GM12878 (cell line): Measurements from ENCODE around the gene CACNG1. TPM values are rescaled to one million over a fixed set of nuclear protein-coding genes. Genes with fewer than 3 reads are reported as not detected.

ENCODE experiments used
- BCL11A ChIP-seq: IDR thresholded peaks from 2 replicates; pipeline ENCODE4 v1.6.1; 2011; ENCODE audit warnings: low read depth, low read length
- BMI1 ChIP-seq: fragments of 450-650 bp; IDR thresholded peaks from 2 replicates; pipeline ENCODE4 v1.6.1; 2016; ENCODE audit warnings: mild to moderate bottlenecking, moderate library complexity, borderline replicate concordance
- CBFB ChIP-seq: IDR thresholded peaks from 2 replicates; pipeline ENCODE4 v1.6.1; 2016; ENCODE audit warnings: antibody characterized with exemption, low read depth
- IRF5 ChIP-seq: fragments of 450-650 bp; IDR thresholded peaks from 2 replicates; pipeline ENCODE4 v1.6.1; 2017; ENCODE audit warnings: borderline replicate concordance
- MLLT1 ChIP-seq: fragments of 450-650 bp; IDR thresholded peaks from 2 replicates; pipeline ENCODE4 v1.6.1; 2016; ENCODE audit warnings: mild to moderate bottlenecking
- RAD21 ChIP-seq: IDR thresholded peaks from 2 replicates; pipeline ENCODE4 v1.6.1; 2011; ENCODE audit warnings: mild to moderate bottlenecking, low read depth, low read length, moderate library complexity; ENCODE audit not compliant: insufficient read depth
- RCOR1 ChIP-seq: conservative IDR thresholded peaks from 2 replicates; pipeline ENCODE4 v1.6.1; 2012; ENCODE audit warnings: low read depth, low read length, improper control_type of control experiment
- RUNX3 ChIP-seq: IDR thresholded peaks from 2 replicates; pipeline ENCODE4 v1.6.1; 2012; ENCODE audit warnings: low read length, inconsistent platforms
- SREBF1 ChIP-seq: IDR thresholded peaks from 2 replicates; pipeline ENCODE4 v1.6.1; 2012; ENCODE audit warnings: mild to moderate bottlenecking, low read length
- SUPT20H ChIP-seq: IDR thresholded peaks from 2 replicates; pipeline ENCODE4 v1.6.1; 2011; ENCODE audit warnings: low read depth, mild to moderate bottlenecking, low read length, moderate library complexity, borderline replicate concordance; ENCODE audit not compliant: control insufficient read depth
- SUZ12 ChIP-seq: fragments of 200-600 bp; sonication (generic); IDR thresholded peaks from one replicate; pipeline ENCODE4 v1.6.1; 2018; ENCODE audit warnings: antibody characterized with exemption, mild to moderate bottlenecking; ENCODE audit not compliant: unreplicated experiment
- YBX1 ChIP-seq: fragments of 450-650 bp; IDR thresholded peaks from 2 replicates; pipeline ENCODE4 v1.6.1; 2016; ENCODE audit warnings: antibody characterized with exemption
- ZNF687 ChIP-seq: fragments of 450-650 bp; IDR thresholded peaks from 2 replicates; pipeline ENCODE4 v1.6.1; 2017; ENCODE audit warnings: mild to moderate bottlenecking, moderate library complexity
- polyA plus RNA-seq, 11 experiments: library from polyadenylated mRNA; depleted of rRNA in 4 of 11; unstranded in 6 of 11; stranded (reverse) in 5 of 11; fragments of >200 nt; fragmentation: Nextera tagmentation in 4 of 11; fragmentation: Illumina TruSeq in 1 of 11; extraction: Ambion mirVana in 4 of 11; extraction: Trizol in 1 of 11; gene quantifications; 1 replicate in 1 of 11; 2 replicates in 10 of 11; pipeline versions ENCODE4 v1.2.1 to v1.2.3, GENCODE V29; 2011 to 2016; ENCODE audit warnings: inconsistent platforms in 2 of 11, missing spikeins in 2 of 11, low read depth in 1 of 11
- total RNA-seq, 4 experiments: library from RNA; depleted of rRNA in 3 of 4; stranded (reverse); fragments of >200 nt in 3 of 4; fragmentation: Illumina TruSeq in 1 of 4; extraction: Trizol in 1 of 4; gene quantifications; 2 replicates each; pipeline versions ENCODE4 v1.2.1 to v1.2.3, GENCODE V29; 2013 to 2021
- TF ChIP-seq, protein P1 (sequence below): IDR thresholded peaks from 2 replicates; pipeline ENCODE4 v1.6.1; 2011; ENCODE audit warnings: borderline replicate concordance, low read depth, mild to moderate bottlenecking, moderate library complexity, low read length; ENCODE audit not compliant: insufficient read depth, poor library complexity, severe bottlenecking
- TF ChIP-seq, protein P2 (sequence below): IDR thresholded peaks from 2 replicates; pipeline ENCODE4 v1.6.1; 2011; ENCODE audit warnings: borderline replicate concordance, low read depth, mild to moderate bottlenecking, moderate library complexity, mixed read lengths, low read length; ENCODE audit not compliant: insufficient read depth; ENCODE audit errors: extremely low read length
- TF ChIP-seq, protein P3 (sequence below): fragments of 450-650 bp; IDR thresholded peaks from 2 replicates; pipeline ENCODE4 v1.6.1; 2017; ENCODE audit warnings: mild to moderate bottlenecking, moderate library complexity

The CACNG1 gene
- total and polyA plus RNA-seq, 10 of the 15 experiments (the other 5 are each of a cell fraction or from before 2014, with no cell fraction given), result not detected

GRCh38 chr17:67082107-67082506 lies 37.8 kb downstream of the CACNG1 start (continued):
- no peak for TF ChIP-seq RCOR1
- no peak for TF ChIP-seq IRF5
- TF ChIP-seq SUZ12, result no peak
- TF ChIP-seq RAD21, result peak; percentile 80
- TF ChIP-seq, protein P1, sequence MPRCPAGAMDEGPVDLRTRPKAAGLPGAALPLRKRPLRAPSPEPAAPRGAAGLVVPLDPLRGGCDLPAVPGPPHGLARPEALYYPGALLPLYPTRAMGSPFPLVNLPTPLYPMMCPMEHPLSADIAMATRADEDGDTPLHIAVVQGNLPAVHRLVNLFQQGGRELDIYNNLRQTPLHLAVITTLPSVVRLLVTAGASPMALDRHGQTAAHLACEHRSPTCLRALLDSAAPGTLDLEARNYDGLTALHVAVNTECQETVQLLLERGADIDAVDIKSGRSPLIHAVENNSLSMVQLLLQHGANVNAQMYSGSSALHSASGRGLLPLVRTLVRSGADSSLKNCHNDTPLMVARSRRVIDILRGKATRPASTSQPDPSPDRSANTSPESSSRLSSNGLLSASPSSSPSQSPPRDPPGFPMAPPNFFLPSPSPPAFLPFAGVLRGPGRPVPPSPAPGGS, result no peak
- TF ChIP-seq SUPT20H, result no peak
- 0 out of 2 replicates have a peak, but pooled peaks have one; percentile 6 for TF ChIP-seq BCL11A
- no peak for TF ChIP-seq BMI1
- TF ChIP-seq YBX1, result no peak
- peak; percentile 41; the same call in 1 of the 2 replicates for TF ChIP-seq MLLT1
- TF ChIP-seq, protein P2, sequence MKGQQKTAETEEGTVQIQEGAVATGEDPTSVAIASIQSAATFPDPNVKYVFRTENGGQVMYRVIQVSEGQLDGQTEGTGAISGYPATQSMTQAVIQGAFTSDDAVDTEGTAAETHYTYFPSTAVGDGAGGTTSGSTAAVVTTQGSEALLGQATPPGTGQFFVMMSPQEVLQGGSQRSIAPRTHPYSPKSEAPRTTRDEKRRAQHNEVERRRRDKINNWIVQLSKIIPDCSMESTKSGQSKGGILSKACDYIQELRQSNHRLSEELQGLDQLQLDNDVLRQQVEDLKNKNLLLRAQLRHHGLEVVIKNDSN, result no peak
- TF ChIP-seq RUNX3, result peak; percentile 96
- no peak for TF ChIP-seq ZNF687
- TF ChIP-seq, protein P3, sequence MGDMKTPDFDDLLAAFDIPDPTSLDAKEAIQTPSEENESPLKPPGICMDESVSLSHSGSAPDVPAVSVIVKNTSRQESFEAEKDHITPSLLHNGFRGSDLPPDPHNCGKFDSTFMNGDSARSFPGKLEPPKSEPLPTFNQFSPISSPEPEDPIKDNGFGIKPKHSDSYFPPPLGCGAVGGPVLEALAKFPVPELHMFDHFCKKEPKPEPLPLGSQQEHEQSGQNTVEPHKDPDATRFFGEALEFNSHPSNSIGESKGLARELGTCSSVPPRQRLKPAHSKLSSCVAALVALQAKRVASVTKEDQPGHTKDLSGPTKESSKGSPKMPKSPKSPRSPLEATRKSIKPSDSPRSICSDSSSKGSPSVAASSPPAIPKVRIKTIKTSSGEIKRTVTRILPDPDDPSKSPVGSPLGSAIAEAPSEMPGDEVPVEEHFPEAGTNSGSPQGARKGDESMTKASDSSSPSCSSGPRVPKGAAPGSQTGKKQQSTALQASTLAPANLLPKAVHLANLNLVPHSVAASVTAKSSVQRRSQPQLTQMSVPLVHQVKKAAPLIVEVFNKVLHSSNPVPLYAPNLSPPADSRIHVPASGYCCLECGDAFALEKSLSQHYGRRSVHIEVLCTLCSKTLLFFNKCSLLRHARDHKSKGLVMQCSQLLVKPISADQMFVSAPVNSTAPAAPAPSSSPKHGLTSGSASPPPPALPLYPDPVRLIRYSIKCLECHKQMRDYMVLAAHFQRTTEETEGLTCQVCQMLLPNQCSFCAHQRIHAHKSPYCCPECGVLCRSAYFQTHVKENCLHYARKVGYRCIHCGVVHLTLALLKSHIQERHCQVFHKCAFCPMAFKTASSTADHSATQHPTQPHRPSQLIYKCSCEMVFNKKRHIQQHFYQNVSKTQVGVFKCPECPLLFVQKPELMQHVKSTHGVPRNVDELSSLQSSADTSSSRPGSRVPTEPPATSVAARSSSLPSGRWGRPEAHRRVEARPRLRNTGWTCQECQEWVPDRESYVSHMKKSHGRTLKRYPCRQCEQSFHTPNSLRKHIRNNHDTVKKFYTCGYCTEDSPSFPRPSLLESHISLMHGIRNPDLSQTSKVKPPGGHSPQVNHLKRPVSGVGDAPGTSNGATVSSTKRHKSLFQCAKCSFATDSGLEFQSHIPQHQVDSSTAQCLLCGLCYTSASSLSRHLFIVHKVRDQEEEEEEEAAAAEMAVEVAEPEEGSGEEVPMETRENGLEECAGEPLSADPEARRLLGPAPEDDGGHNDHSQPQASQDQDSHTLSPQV, result no peak; the same call in 1 of the 2 replicates
- TF ChIP-seq CBFB, result peak; percentile 75
- no peak for TF ChIP-seq SREBF1
